SK-N-MC (cell line): ENCODE results near the gene TMEM151A.

Experiments
- DNase-seq: peaks from one replicate; pipeline ENCODE4 v3.0.0-alpha.2; 2011; ENCODE audit warnings: low read depth, low spot score
- H3K27ac ChIP-seq: fragments of 200-600 bp; sonication (generic); 2 replicates; pipeline ENCODE4 v1.5.1; 2016; ENCODE audit warnings: mixed run types
- H3K36me3 ChIP-seq: fragments of 200-600 bp; sonication (generic); 2 replicates; pipeline ENCODE4 v1.6.1; 2017; ENCODE audit warnings: antibody characterized with exemption, low read length, mixed read lengths; ENCODE audit not compliant: insufficient read depth
- H3K4me3 ChIP-seq: fragments of 200-600 bp; sonication (generic); 2 replicates; pipeline ENCODE4 v1.5.1; 2016
- H3K9ac ChIP-seq: fragments of 200-600 bp; sonication (generic); 2 replicates; pipeline ENCODE4 v1.8.0; 2017; ENCODE audit warnings: mixed run types, mixed read lengths; ENCODE audit not compliant: insufficient read length
- H3K9me3 ChIP-seq: fragments of 200-600 bp; sonication (generic); 2 replicates; pipeline ENCODE4 v1.6.1; 2017; ENCODE audit warnings: low read depth, mild to moderate bottlenecking, antibody characterized with exemption, low read length, moderate library complexity, mixed read lengths
- EZH2 ChIP-seq: fragments of 200-600 bp; sonication (generic); IDR thresholded peaks from one replicate; pipeline ENCODE4 v1.6.1; 2017; ENCODE audit warnings: antibody characterized with exemption
- FOXP2 ChIP-seq: optimal IDR thresholded peaks from 2 replicates; pipeline ENCODE3; 2011; ENCODE audit warnings: mild to moderate bottlenecking, moderate library complexity; ENCODE audit not compliant: insufficient read depth; ENCODE audit errors: extremely low read length, control extremely low read depth
- POLR2AphosphoS5 ChIP-seq: IDR thresholded peaks from 2 replicates; pipeline ENCODE4 v1.6.1; 2012; ENCODE audit warnings: mild to moderate bottlenecking, low read depth, low read length, borderline replicate concordance

TMEM151A gene

GRCh38 chr11:66325263-66325671, 33.6 kb downstream of the TMEM151A start:
- no peaks in the 10 kb centered on the region for H3K36me3 ChIP-seq
- TF ChIP-seq EZH2 (no peak), FOXP2 (no peak), POLR2AphosphoS5 (no peak)
- H3K4me3 ChIP-seq, result no peak overlapping the region
- no peak overlapping the region for H3K27ac ChIP-seq
- no peak overlapping the region for H3K9ac ChIP-seq
- H3K9me3 ChIP-seq, result no peaks in the 10 kb centered on the region
- DNase-seq, result no peak

DNA sequence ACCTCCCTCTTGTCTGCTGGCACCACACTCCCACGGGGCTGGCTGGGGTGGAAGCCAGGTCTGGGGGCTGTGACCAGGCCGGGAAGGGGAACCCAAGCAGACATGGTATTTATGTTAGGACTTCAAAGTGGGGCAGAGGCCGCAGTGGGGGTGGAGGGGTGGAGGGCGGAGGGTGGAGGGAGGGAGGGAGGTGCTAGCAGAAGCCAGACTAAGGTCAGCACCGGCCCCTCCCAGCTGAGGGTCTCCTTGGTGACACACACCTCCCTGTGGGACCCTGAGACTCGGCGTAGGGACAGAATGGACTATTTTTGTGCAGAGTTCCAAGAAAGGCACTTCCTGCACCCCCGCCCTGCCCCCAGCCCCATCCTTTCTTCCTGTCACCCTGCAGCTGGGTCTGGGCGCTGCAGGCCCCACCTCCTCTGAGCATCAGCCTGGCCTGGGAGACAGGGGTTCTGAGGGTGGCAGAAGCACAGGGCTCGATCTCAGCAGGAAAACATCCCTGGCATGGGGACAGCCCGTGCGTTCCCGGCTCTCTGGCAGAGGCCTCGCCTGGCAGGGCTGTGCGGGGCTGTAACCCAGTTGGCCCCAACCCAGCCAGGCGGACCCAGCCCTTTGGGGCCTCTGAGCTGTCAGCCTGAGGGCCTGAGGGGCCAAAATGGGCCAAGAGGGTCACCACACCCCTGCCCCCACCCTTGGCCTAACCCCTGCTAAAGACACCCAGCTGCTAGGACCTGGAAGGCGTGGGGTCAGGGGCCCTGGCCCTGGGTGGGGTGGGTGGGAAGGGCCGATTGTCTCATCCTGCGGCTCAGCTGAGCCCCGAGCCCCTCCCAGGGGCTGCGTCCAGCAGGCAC, 34.8 kb downstream of the TMEM151A start:
- H3K4me3 ChIP-seq, result no peak overlapping the region
- no peak for DNase-seq
- H3K27ac ChIP-seq, result no peak overlapping the region

DNA sequence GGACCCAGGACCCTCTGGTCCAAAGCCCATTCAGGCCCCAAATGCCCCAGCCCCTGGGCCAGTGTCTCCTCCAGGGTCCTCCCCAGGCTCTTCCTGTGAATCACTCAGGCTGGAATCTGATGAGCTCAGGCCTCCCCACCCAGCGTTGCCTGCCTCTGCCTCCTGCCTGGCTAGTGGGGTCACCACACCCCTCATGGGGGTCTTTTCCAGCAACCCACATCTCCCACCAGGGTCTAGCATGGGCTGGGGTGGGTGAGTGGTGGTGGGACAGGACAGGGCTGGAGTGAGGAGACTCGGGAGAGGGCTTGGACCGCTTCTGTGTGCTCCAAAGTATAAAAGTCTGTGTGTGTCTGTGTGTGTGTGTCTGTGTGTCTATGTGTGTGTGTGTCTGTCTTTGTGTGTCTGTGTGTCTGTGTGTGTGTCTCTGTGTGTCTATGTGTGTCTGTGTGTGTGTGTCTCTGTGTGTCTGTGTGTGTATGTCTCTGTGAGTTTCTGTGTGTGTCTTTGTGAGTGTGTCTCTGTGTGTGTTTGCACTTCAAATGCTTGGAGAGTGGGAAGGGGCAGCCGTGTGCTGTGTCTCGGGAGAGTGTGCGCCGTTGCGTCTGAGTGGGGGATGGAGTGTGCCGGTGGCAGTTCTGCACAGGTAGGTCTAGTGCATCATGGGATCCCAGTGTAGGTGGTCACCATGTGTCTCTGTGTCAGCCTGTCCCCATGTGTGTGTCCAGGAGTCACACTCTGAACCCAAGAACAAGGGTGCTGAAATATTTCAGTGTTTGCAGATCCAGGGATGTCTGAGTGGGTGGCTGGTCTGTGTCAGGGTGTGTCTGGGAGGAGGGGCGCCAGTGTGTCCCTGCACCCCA, 35.7 kb downstream of the TMEM151A start:
- H3K4me3 ChIP-seq, result no peak overlapping the region
- H3K9ac ChIP-seq, result peak overlapping the region; percentile 41
- H3K9me3 ChIP-seq, result no peaks in the 10 kb centered on the region
- H3K36me3 ChIP-seq, result no peaks in the 10 kb centered on the region
- TF ChIP-seq POLR2AphosphoS5 (no peak), EZH2 (no peak), FOXP2 (no peak)
- H3K27ac ChIP-seq, result 0 out of 2 replicates have a peak overlapping the region, but pooled peaks have one; percentile 19
- DNase-seq, result no peak

More for the DNA sequence above, 34.8 kb downstream of the TMEM151A start:
- TF ChIP-seq FOXP2 (no peak), POLR2AphosphoS5 (no peak), EZH2 (no peak)
- no peak overlapping the region for H3K9ac ChIP-seq
- no peaks in the 10 kb centered on the region for H3K36me3 ChIP-seq
- no peaks in the 10 kb centered on the region for H3K9me3 ChIP-seq

GRCh38 chr11:66328031-66328301, 36.3 kb downstream of the TMEM151A start:
- DNase-seq, result no peak
- no peak overlapping the region for H3K4me3 ChIP-seq
- no peak for TF ChIP-seq POLR2AphosphoS5
- no peak overlapping the region for H3K9ac ChIP-seq
- no peaks in the 10 kb centered on the region for H3K36me3 ChIP-seq
- H3K27ac ChIP-seq, result no peak overlapping the region
- no peaks in the 10 kb centered on the region for H3K9me3 ChIP-seq

- Histone ChIP-seq H3K9me3 (no peaks in the 10 kb centered on the region), H3K9ac (peak overlapping the region; percentile 59), H3K27ac (no peak overlapping the region), H3K4me3 (peak overlapping the region; percentile 63), H3K36me3 (no peaks in the 10 kb centered on the region)
- TF ChIP-seq EZH2 (no peak), POLR2AphosphoS5 (no peak), FOXP2 (no peak)
- DNase-seq, result no peak
Observed at GRCh38 chr11:66328302-66329144, 36.8 kb downstream of the TMEM151A start.

- no peak for DNase-seq
- H3K36me3 ChIP-seq, result no peaks in the 10 kb centered on the region
- TF ChIP-seq POLR2AphosphoS5 (no peak), EZH2 (no peak), FOXP2 (no peak)
- no peak overlapping the region for H3K27ac ChIP-seq
- H3K4me3 ChIP-seq, result no peak overlapping the region
- H3K9me3 ChIP-seq, result no peaks in the 10 kb centered on the region
- H3K9ac ChIP-seq, result no peak overlapping the region
Observed at GRCh38 chr11:66329165-66329673, 37.5 kb downstream of the TMEM151A start.

- TF ChIP-seq EZH2, result no peak
- no peak for TF ChIP-seq POLR2AphosphoS5
- TF ChIP-seq FOXP2, result no peak
- no peak for DNase-seq
- Histone ChIP-seq H3K4me3 (no peak overlapping the region), H3K27ac (no peak overlapping the region), H3K9me3 (no peaks in the 10 kb centered on the region), H3K36me3 (no peaks in the 10 kb centered on the region), H3K9ac (no peak overlapping the region)
Observed at GRCh38 chr11:66330931-66331330, 39.2 kb downstream of the TMEM151A start.
